Type B pancreatic cell (in vitro differentiated cells): ENCODE measurements around the gene MUC3A. TPM values are rescaled to one million over a fixed set of nuclear protein-coding genes. Genes with fewer than 3 reads are reported as not detected.
"Not testable (repeated sequence)": the region's sequence is repeated elsewhere in the genome, so short reads cannot be mapped to it uniquely, and the experiment has no call there.

Experiments used
- DNase-seq: peaks from one replicate; pipeline ENCODE4 v3.0.0; 2021; ENCODE audit warnings: mixed read lengths; ENCODE audit not compliant: unreplicated experiment; ENCODE audit errors: extremely low spot score
- H3K27ac Mint-ChIP-seq: 2 replicates; pipeline ENCODE4 v1.8.0; 2021; ENCODE audit warnings: mild to moderate bottlenecking, mixed read lengths
- H3K27me3 Mint-ChIP-seq: 2 replicates; pipeline ENCODE4 v1.8.0; 2021; ENCODE audit warnings: mixed read lengths
- H3K36me3 Mint-ChIP-seq: 2 replicates; pipeline ENCODE4 v1.8.0; 2021; ENCODE audit warnings: mixed read lengths
- H3K4me1 Mint-ChIP-seq: one replicate; pipeline ENCODE4 v1.8.0; 2021; ENCODE audit warnings: mixed read lengths; ENCODE audit not compliant: unreplicated experiment
- H3K4me3 Mint-ChIP-seq: 2 replicates; pipeline ENCODE4 v1.8.0; 2021; ENCODE audit warnings: mild to moderate bottlenecking, mixed read lengths
- H3K9me3 Mint-ChIP-seq: 2 replicates; pipeline ENCODE4 v1.8.0; 2021; ENCODE audit warnings: mixed read lengths
- CTCF ChIP-seq: fragments of 200-600 bp; sonication (generic); conservative IDR thresholded peaks from 2 replicates; pipeline ENCODE4 v1.5.0; 2021; ENCODE audit warnings: antibody characterized with exemption, mild to moderate bottlenecking
- long read RNA-seq: library from polyadenylated mRNA; unstranded; transcript quantifications from one replicate; pipeline ENCODE4 v2.0.0, GENCODE V29; 2020
- total RNA-seq: library from RNA; stranded (reverse); gene quantifications from 2 replicates; pipeline ENCODE4 v1.2.1, GENCODE V29; 2021; ENCODE audit warnings: low replicate concordance

MUC3A gene
- 8.2 and 23.5 TPM in 2 replicates for total RNA-seq
- long read RNA-seq: 0 reads

- TF ChIP-seq CTCF: no peak
- Mint-ChIP-seq H3K9me3 (no peaks in the 10 kb centered on the region), H3K27me3 (peaks cover 16% of the 10 kb centered on the region), H3K4me3 (peak within 1 kb of the TSS; percentile 11), H3K36me3 (no peaks in the 10 kb centered on the region), H3K4me1 (no peaks in the 10 kb centered on the region), H3K27ac (no peak within 1 kb of the TSS)
- DNase-seq: no peak
Observed at GRCh38 chr7:100949227-100949932, at the start of gene MUC3A. Gene MUC3A (plus strand): TSS chr7:100949534. CDS start chr7:100949625, 91 bp downstream.

GRCh38 chr7:100900978-100901377 is 48.4 kb upstream of the MUC3A start:
- Mint-ChIP-seq H3K4me3 (no peak overlapping the region), H3K27ac (peak overlapping the region; percentile 77), H3K27me3 (peaks cover 30% of the 10 kb centered on the region), H3K4me1 (peaks cover 4% of the 10 kb centered on the region), H3K9me3 (no peaks in the 10 kb centered on the region), H3K36me3 (no peaks in the 10 kb centered on the region)
- DNase-seq: no peak
- TF ChIP-seq CTCF: no peak

GRCh38 chr7:100901921-100902332 is 47.4 kb upstream of the MUC3A start:
- no peak for TF ChIP-seq CTCF
- Mint-ChIP-seq H3K9me3 (no peaks in the 10 kb centered on the region), H3K4me1 (no peaks in the 10 kb centered on the region), H3K27ac (peak overlapping the region; percentile 69), H3K27me3 (peaks cover 24% of the 10 kb centered on the region), H3K4me3 (no peak overlapping the region), H3K36me3 (no peaks in the 10 kb centered on the region)
- no peak for DNase-seq

GRCh38 chr7:100902638-100903037 is 46.7 kb upstream of the MUC3A start:
- H3K4me1 Mint-ChIP-seq: no peaks in the 10 kb centered on the region
- no peaks in the 10 kb centered on the region for H3K9me3 Mint-ChIP-seq
- H3K4me3 Mint-ChIP-seq: no peak overlapping the region
- no peak overlapping the region for H3K27ac Mint-ChIP-seq
- H3K27me3 Mint-ChIP-seq: peaks cover 19% of the 10 kb centered on the region
- TF ChIP-seq CTCF: no peak
- DNase-seq: no peak
- no peaks in the 10 kb centered on the region for H3K36me3 Mint-ChIP-seq

- H3K9me3 Mint-ChIP-seq: no peaks in the 10 kb centered on the region
- no peak overlapping the region for H3K27ac Mint-ChIP-seq
- H3K27me3 Mint-ChIP-seq: no peaks in the 10 kb centered on the region
- no peak overlapping the region for H3K4me3 Mint-ChIP-seq
- no peak for DNase-seq
- no peaks in the 10 kb centered on the region for H3K4me1 Mint-ChIP-seq
- no peak for TF ChIP-seq CTCF
- H3K36me3 Mint-ChIP-seq: no peaks in the 10 kb centered on the region
Observed at GRCh38 chr7:100908512-100908911, 40.8 kb upstream of the MUC3A start.

GRCh38 chr7:100910443-100910842 is 38.9 kb upstream of the MUC3A start:
- not testable (repeated sequence) for H3K9me3 Mint-ChIP-seq, H3K4me3 Mint-ChIP-seq, H3K27ac Mint-ChIP-seq, H3K4me1 Mint-ChIP-seq, H3K36me3 Mint-ChIP-seq, DNase-seq, H3K27me3 Mint-ChIP-seq
